Suprapubic skin (tissue), 3 donors: ENCODE data around the gene CIITA.

Source experiments
- CTCF ChIP-seq, 2 donors: fragments of 200-600 bp in 1 of 2; fragments of 450-650 bp in 1 of 2; sonication (generic) in 1 of 2; IDR thresholded peaks; one replicate each; pipeline ENCODE4 v1.5.1; 2016 to 2019; ENCODE audit warnings: antibody characterized with exemption in 2 of 2, mild to moderate bottlenecking in 1 of 2, moderate library complexity in 1 of 2
- EP300 ChIP-seq: sonication (generic); formaldehyde crosslinking; IDR thresholded peaks from one replicate; pipeline ENCODE4 v1.6.1; 2017; ENCODE audit warnings: antibody characterized with exemption

- TF ChIP-seq CTCF (IDR thresholded peaks at IDR 0.05) (no peak), EP300 (no peak)
Observed at GRCh38 chr16:10922328-10923145, 45.5 kb downstream of the CIITA start.
